ENCODE results near the gene TNNI3K. TPM values are rescaled to one million over a fixed set of nuclear protein-coding genes. Genes with fewer than 3 reads are reported as not detected.

TNNI3K gene
- total RNA-seq, 1 experiment from 2014 or later = 0.49 TPM

DNA sequence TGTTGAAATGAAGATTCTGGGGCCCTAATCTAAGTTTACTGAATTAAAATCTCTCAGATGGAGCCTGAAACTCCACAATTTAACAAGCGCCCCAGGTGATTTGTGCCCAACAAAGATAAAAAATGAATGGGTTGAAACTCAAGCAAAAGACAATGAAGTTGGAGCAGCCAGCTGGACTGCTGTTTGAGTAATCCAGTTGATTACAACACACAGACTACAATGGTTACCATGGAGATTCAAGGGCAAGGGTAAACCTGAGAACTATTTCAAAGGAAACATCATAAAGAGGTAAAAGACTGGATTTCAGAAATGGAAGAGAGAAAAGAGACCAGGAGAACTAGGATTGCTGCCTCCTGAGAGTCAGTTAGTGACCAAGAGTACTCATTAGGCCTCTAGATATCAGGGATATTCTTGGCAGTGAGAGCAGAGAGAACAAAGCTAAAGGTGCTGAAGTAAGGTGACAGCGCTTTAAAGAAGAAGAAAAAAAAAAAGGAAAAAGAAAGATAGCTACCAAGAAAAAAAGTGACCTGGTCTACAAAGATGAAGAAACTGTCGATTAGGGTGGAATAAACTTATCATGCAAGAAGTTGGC, 232.7 kb downstream of the TNNI3K start:
- no TSS peak for BruUV-seq (replicated peaks)
- POLR2A ChIA-PET = no interaction called here
- H3K4me1 ChIP-seq (ENCODE audit: control insufficient read depth in 1 of 2, insufficient read depth in 2 of 2, low read length in 2 of 2) = no peaks in the 10 kb centered on the region
- peaks cover 13% of the 10 kb centered on the region for H3K27me3 ChIP-seq (ENCODE audit: insufficient read depth, low read length)
- H3K79me2 ChIP-seq (ENCODE audit: insufficient read depth, low read length) = no peaks in the 10 kb centered on the region
- TF ChIP-seq POLR2AphosphoS5 (IDR thresholded peaks at IDR 0.05; ENCODE audit: low read depth, low read length) (no peak), SRF (IDR thresholded peaks at IDR 0.05; ENCODE audit: low read depth) (no peak), CEBPB (IDR thresholded peaks at IDR 0.05; ENCODE audit: low read depth) (no peak), CBX3 (IDR thresholded peaks at IDR 0.05; ENCODE audit: low read depth) (no peak), ZFX (IDR thresholded peaks at IDR 0.05) (no peak), FOSL1 (IDR thresholded peaks at IDR 0.05; ENCODE audit: low read depth) (no peak), ZNF274 (IDR thresholded peaks at IDR 0.05; ENCODE audit: low read depth, low read length) (no peak), EGR1 (IDR thresholded peaks at IDR 0.05; ENCODE audit: low read depth) (no peak), EZH2 (IDR thresholded peaks at IDR 0.05) (no peak), ELF1 (IDR thresholded peaks at IDR 0.05; ENCODE audit: borderline replicate concordance, low read depth) (no peak), EZH2phosphoT487 (IDR thresholded peaks at IDR 0.05; ENCODE audit: borderline replicate concordance) (no peak)
- TF ChIP-seq, protein P1, sequence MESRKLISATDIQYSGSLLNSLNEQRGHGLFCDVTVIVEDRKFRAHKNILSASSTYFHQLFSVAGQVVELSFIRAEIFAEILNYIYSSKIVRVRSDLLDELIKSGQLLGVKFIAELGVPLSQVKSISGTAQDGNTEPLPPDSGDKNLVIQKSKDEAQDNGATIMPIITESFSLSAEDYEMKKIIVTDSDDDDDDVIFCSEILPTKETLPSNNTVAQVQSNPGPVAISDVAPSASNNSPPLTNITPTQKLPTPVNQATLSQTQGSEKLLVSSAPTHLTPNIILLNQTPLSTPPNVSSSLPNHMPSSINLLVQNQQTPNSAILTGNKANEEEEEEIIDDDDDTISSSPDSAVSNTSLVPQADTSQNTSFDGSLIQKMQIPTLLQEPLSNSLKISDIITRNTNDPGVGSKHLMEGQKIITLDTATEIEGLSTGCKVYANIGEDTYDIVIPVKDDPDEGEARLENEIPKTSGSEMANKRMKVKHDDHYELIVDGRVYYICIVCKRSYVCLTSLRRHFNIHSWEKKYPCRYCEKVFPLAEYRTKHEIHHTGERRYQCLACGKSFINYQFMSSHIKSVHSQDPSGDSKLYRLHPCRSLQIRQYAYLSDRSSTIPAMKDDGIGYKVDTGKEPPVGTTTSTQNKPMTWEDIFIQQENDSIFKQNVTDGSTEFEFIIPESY (IDR thresholded peaks at IDR 0.05; ENCODE audit: extremely low read depth, insufficient replicate concordance, low read length) = no peak
- TF ChIP-seq, protein P2, sequence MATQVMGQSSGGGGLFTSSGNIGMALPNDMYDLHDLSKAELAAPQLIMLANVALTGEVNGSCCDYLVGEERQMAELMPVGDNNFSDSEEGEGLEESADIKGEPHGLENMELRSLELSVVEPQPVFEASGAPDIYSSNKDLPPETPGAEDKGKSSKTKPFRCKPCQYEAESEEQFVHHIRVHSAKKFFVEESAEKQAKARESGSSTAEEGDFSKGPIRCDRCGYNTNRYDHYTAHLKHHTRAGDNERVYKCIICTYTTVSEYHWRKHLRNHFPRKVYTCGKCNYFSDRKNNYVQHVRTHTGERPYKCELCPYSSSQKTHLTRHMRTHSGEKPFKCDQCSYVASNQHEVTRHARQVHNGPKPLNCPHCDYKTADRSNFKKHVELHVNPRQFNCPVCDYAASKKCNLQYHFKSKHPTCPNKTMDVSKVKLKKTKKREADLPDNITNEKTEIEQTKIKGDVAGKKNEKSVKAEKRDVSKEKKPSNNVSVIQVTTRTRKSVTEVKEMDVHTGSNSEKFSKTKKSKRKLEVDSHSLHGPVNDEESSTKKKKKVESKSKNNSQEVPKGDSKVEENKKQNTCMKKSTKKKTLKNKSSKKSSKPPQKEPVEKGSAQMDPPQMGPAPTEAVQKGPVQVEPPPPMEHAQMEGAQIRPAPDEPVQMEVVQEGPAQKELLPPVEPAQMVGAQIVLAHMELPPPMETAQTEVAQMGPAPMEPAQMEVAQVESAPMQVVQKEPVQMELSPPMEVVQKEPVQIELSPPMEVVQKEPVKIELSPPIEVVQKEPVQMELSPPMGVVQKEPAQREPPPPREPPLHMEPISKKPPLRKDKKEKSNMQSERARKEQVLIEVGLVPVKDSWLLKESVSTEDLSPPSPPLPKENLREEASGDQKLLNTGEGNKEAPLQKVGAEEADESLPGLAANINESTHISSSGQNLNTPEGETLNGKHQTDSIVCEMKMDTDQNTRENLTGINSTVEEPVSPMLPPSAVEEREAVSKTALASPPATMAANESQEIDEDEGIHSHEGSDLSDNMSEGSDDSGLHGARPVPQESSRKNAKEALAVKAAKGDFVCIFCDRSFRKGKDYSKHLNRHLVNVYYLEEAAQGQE (IDR thresholded peaks at IDR 0.05; ENCODE audit: low read depth) = no peak
- TF ChIP-seq, protein P3, sequence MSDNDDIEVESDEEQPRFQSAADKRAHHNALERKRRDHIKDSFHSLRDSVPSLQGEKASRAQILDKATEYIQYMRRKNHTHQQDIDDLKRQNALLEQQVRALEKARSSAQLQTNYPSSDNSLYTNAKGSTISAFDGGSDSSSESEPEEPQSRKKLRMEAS (IDR thresholded peaks at IDR 0.05) = no peak
- TF ChIP-seq, protein P4, sequence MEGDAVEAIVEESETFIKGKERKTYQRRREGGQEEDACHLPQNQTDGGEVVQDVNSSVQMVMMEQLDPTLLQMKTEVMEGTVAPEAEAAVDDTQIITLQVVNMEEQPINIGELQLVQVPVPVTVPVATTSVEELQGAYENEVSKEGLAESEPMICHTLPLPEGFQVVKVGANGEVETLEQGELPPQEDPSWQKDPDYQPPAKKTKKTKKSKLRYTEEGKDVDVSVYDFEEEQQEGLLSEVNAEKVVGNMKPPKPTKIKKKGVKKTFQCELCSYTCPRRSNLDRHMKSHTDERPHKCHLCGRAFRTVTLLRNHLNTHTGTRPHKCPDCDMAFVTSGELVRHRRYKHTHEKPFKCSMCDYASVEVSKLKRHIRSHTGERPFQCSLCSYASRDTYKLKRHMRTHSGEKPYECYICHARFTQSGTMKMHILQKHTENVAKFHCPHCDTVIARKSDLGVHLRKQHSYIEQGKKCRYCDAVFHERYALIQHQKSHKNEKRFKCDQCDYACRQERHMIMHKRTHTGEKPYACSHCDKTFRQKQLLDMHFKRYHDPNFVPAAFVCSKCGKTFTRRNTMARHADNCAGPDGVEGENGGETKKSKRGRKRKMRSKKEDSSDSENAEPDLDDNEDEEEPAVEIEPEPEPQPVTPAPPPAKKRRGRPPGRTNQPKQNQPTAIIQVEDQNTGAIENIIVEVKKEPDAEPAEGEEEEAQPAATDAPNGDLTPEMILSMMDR (IDR thresholded peaks at IDR 0.05 in 2 of 3, conservative IDR thresholded peaks at IDR 0.05 in 1 of 3; ENCODE audit: borderline replicate concordance in 1 of 3, insufficient read depth in 1 of 3, low read depth in 2 of 3, low read length in 2 of 3) = no peak
- H2AFZ ChIP-seq (ENCODE audit: low read depth, low read length, poor library complexity, severe bottlenecking) = no peak overlapping the region
- H3K4me3 ChIP-seq (replicated peaks in 1 of 2; ENCODE audit: low read depth in 1 of 2, low read length in 2 of 2) = no peak overlapping the region
- H3K9ac ChIP-seq (ENCODE audit: low read length) = no peak overlapping the region
- intact Hi-C loops (cut with micrococcal nuclease) = loop anchor here (5.0 to 10.0 kb wide), 2 partner anchors 219 to 623 kb away; no protein-coding TSS in a partner anchor
- H3K27ac ChIP-seq (ENCODE audit: low read depth, low read length) = no peak overlapping the region
- CTCF ChIA-PET = interaction anchor here (1.5 kb wide), 1 partner anchor 15 kb away, joined by 5 read pairs; no protein-coding TSS in a partner anchor
- no peak for DNase-seq (ENCODE audit: low read depth, low spot score)
- no peaks in the 10 kb centered on the region for H4K20me1 ChIP-seq (ENCODE audit: insufficient read depth)
- H3K4me2 ChIP-seq (ENCODE audit: low read length) = no peak overlapping the region
- ATAC-seq = no peak
- H3K9me3 ChIP-seq (ENCODE audit: control insufficient read depth in 1 of 2, insufficient read depth in 1 of 2, low read depth in 1 of 2, low read length in 2 of 2) = no peaks in the 10 kb centered on the region
- RAD21 ChIA-PET (ENCODE audit: low non-redundant PET in 1 of 2, low total read pairs in 2 of 2, uncharacterized antibody in 2 of 2, unreplicated experiment in 2 of 2) = no interaction called here
- H3K9me2 ChIP-seq (ENCODE audit: insufficient read depth) = no peaks in the 10 kb centered on the region
- no peaks in the 10 kb centered on the region for H3K36me3 ChIP-seq (ENCODE audit: control insufficient read depth in 1 of 2, insufficient read depth in 2 of 2, low read length in 2 of 2)
